H9 (cell line): ENCODE measurements around the gene DICER1. TPM values are rescaled to one million over a fixed set of nuclear protein-coding genes. Genes with fewer than 3 reads are reported as not detected.

Experiments
- DNase-seq: peaks from one replicate; pipeline ENCODE4 v3.0.0-alpha.2; 2017
- H2AFZ ChIP-seq: one replicate; pipeline ENCODE4 v1.6.1; 2013; ENCODE audit warnings: mild to moderate bottlenecking, low read length, control low read depth, moderate library complexity
- H2AK5ac ChIP-seq: 2 replicates; pipeline ENCODE4 v1.6.1; 2013; ENCODE audit warnings: low read length, control low read depth, mixed read lengths; ENCODE audit not compliant: insufficient read length
- H2BK120ac ChIP-seq: one replicate; pipeline ENCODE4 v1.6.1; 2013; ENCODE audit warnings: low read depth, mild to moderate bottlenecking, low read length, control low read depth, inconsistent platforms; ENCODE audit not compliant: poor library complexity, severe bottlenecking
- H2BK12ac ChIP-seq: 2 replicates; pipeline ENCODE4 v1.6.1; 2013; ENCODE audit warnings: low read length, control low read depth, mixed read lengths, low read depth; ENCODE audit not compliant: insufficient read length
- H2BK15ac ChIP-seq: 2 replicates; pipeline ENCODE4 v1.6.1; 2013; ENCODE audit warnings: low read depth, low read length, control low read depth
- H2BK20ac ChIP-seq: one replicate; pipeline ENCODE4 v1.6.1; 2013; ENCODE audit warnings: low read depth, mild to moderate bottlenecking, low read length, control low read depth, inconsistent platforms; ENCODE audit not compliant: poor library complexity, severe bottlenecking
- H2BK5ac ChIP-seq: 2 replicates; pipeline ENCODE4 v1.6.1; 2013; ENCODE audit warnings: low read length, control low read depth, mixed read lengths; ENCODE audit not compliant: insufficient read length
- H3K14ac ChIP-seq: 2 replicates; pipeline ENCODE4 v1.6.1; 2013; ENCODE audit warnings: low read length, control low read depth; ENCODE audit not compliant: insufficient read depth
- H3K18ac ChIP-seq: 2 replicates; pipeline ENCODE4 v1.6.1; 2013; ENCODE audit warnings: low read depth, mild to moderate bottlenecking, mixed read lengths, low read length, control low read depth; ENCODE audit not compliant: insufficient read length
- H3K23ac ChIP-seq: 2 replicates; pipeline ENCODE4 v1.6.1; 2013; ENCODE audit warnings: low read length, control low read depth, mixed read lengths, low read depth; ENCODE audit not compliant: insufficient read length
- H3K23me2 ChIP-seq: 2 replicates; pipeline ENCODE4 v1.6.1; 2013; ENCODE audit warnings: low read depth, mild to moderate bottlenecking, mixed read lengths, low read length, control low read depth; ENCODE audit not compliant: insufficient read length, poor library complexity, severe bottlenecking
- H3K27ac ChIP-seq: 2 replicates; pipeline ENCODE4 v1.5.1; 2013; ENCODE audit warnings: low read length, control low read depth, mixed read lengths, low read depth; ENCODE audit not compliant: insufficient read length
- H3K27me3 ChIP-seq: 2 replicates; pipeline ENCODE4 v1.6.1; 2013; ENCODE audit warnings: low read length, control low read depth, inconsistent platforms; ENCODE audit not compliant: insufficient read depth
- H3K4ac ChIP-seq: 2 replicates; pipeline ENCODE4 v1.6.1; 2013; ENCODE audit warnings: low read depth, mild to moderate bottlenecking, control low read depth, inconsistent platforms, low read length, moderate library complexity
- H3K4me1 ChIP-seq: 2 replicates; pipeline ENCODE4 v1.6.1; 2013; ENCODE audit warnings: low read length, control low read depth, inconsistent platforms; ENCODE audit not compliant: insufficient read depth
- H3K4me2 ChIP-seq: 2 replicates; pipeline ENCODE4 v1.6.1; 2013; ENCODE audit warnings: low read length, control low read depth, mixed read lengths; ENCODE audit not compliant: insufficient read length, insufficient read depth
- H3K56ac ChIP-seq: 2 replicates; pipeline ENCODE4 v1.6.1; 2013; ENCODE audit warnings: low read depth, mild to moderate bottlenecking, mixed read lengths, low read length, control low read depth; ENCODE audit not compliant: insufficient read length
- H3K79me1 ChIP-seq: 2 replicates; pipeline ENCODE4 v1.6.1; 2013; ENCODE audit warnings: low read depth, mild to moderate bottlenecking, moderate library complexity, low read length, control low read depth, inconsistent platforms; ENCODE audit not compliant: insufficient read depth, poor library complexity, severe bottlenecking
- H3K79me2 ChIP-seq: 2 replicates; pipeline ENCODE4 v1.6.1; 2013; ENCODE audit warnings: low read length, control low read depth, inconsistent platforms; ENCODE audit not compliant: insufficient read depth
- H3K9ac ChIP-seq: 2 replicates; pipeline ENCODE4 v1.6.1; 2013; ENCODE audit warnings: low read length, control low read depth, mixed read lengths; ENCODE audit not compliant: insufficient read length; ENCODE audit errors: extremely low read depth
- H3K9me3 ChIP-seq: one replicate; pipeline ENCODE4 v1.6.1; 2013; ENCODE audit warnings: low read depth, low read length, inconsistent platforms; ENCODE audit not compliant: control insufficient read depth
- H3T11ph ChIP-seq: one replicate; pipeline ENCODE4 v1.6.1; 2013; ENCODE audit warnings: mild to moderate bottlenecking, low read length, control low read depth, inconsistent platforms
- H4K20me1 ChIP-seq: one replicate; pipeline ENCODE4 v1.6.1; 2013; ENCODE audit not compliant: control insufficient read depth, insufficient read length, insufficient read depth
- H4K5ac ChIP-seq: 2 replicates; pipeline ENCODE4 v1.6.1; 2013; ENCODE audit warnings: low read depth, mild to moderate bottlenecking, mixed read lengths, low read length, control low read depth; ENCODE audit not compliant: insufficient read length
- H4K8ac ChIP-seq: replicated peaks from 2 replicates; pipeline ENCODE4 v1.6.1; 2013; ENCODE audit warnings: low read length, control low read depth, mixed read lengths, low read depth; ENCODE audit not compliant: insufficient read length
- H4K91ac ChIP-seq: 2 replicates; pipeline ENCODE4 v1.6.1; 2013; ENCODE audit warnings: low read depth, mild to moderate bottlenecking, moderate library complexity, mixed read lengths, low read length, control low read depth; ENCODE audit not compliant: insufficient read length
- H3K27ac Mint-ChIP-seq, 3 experiments: 2 replicates in 2 of 3; 3 replicates in 1 of 3; pipeline ENCODE4 v1.8.0; 2020 to 2021; ENCODE audit warnings: mixed read lengths in 3 of 3, mild to moderate bottlenecking in 1 of 3, moderate library complexity in 1 of 3
- H3K27me3 Mint-ChIP-seq: 2 replicates; pipeline ENCODE4 v1.8.0; 2021; ENCODE audit warnings: low read depth, mild to moderate bottlenecking, moderate library complexity, mixed read lengths
- H3K36me3 Mint-ChIP-seq, 3 experiments: 2 replicates in 2 of 3; 3 replicates in 1 of 3; pipeline ENCODE4 v1.8.0; 2020 to 2021; ENCODE audit warnings: low read depth in 3 of 3, mixed read lengths in 3 of 3; ENCODE audit not compliant: insufficient read depth in 1 of 3
- H3K4me1 Mint-ChIP-seq, 2 experiments: 2 replicates each; pipeline ENCODE4 v1.8.0; 2020; ENCODE audit warnings: mixed read lengths in 2 of 2
- H3K4me3 Mint-ChIP-seq, 2 experiments: 2 replicates in 1 of 2; 3 replicates in 1 of 2; pipeline ENCODE4 v1.8.0; 2020 to 2021; ENCODE audit warnings: mild to moderate bottlenecking in 2 of 2, mixed read lengths in 2 of 2, moderate library complexity in 1 of 2
- H3K9me3 Mint-ChIP-seq, 2 experiments: 2 replicates in 1 of 2; 3 replicates in 1 of 2; pipeline ENCODE4 v1.8.0; 2020; ENCODE audit warnings: mild to moderate bottlenecking in 2 of 2, mixed read lengths in 2 of 2, moderate library complexity in 1 of 2
- CTCF ChIP-seq: fragments of 200-600 bp; sonication (generic); conservative IDR thresholded peaks from 3 replicates; pipeline ENCODE4 v1.8.0; 2021; ENCODE audit warnings: antibody characterized with exemption, mild to moderate bottlenecking
- WGBS: extraction: QIAGEN DNeasy Blood & Tissue Kit; methylation state at CpG from one replicate; pipeline ENCODE4 v1.1.7; 2013; ENCODE audit warnings: missing lambda C conversion rate, low lambda C conversion rate, mixed read lengths; ENCODE audit not compliant: insufficient read length; ENCODE audit errors: extremely low coverage; 5-methylcytosine and 5-hydroxymethylcytosine counted together
- total RNA-seq: library from RNA; stranded (reverse); gene quantifications from 2 replicates; pipeline ENCODE4 v1.2.1, GENCODE V29; 2021

DICER1 gene
- total RNA-seq, 1 experiment from 2014 or later, result 57.0 TPM

GRCh38 chr14:95068080-95068479, 89.2 kb downstream of the DICER1 start:
- no peaks in the 10 kb centered on the region for H3K36me3 Mint-ChIP-seq
- TF ChIP-seq CTCF, result no peak
- H2BK15ac ChIP-seq, result no peak overlapping the region
- H4K20me1 ChIP-seq, result no peaks in the 10 kb centered on the region
- H2BK5ac ChIP-seq, result no peak overlapping the region
- no peaks in the 10 kb centered on the region for H3K27me3 ChIP-seq
- peaks cover 2 to 8% of the 10 kb centered on the region in 2 experiments; a peak in 3 of 4 replicates for H3K4me1 Mint-ChIP-seq
- no peak overlapping the region for H3K14ac ChIP-seq
- no peaks in the 10 kb centered on the region for H3K9me3 ChIP-seq
- H3K56ac ChIP-seq, result no peak overlapping the region
- no peak overlapping the region for H3K9ac ChIP-seq
- H3K79me2 ChIP-seq, result no peaks in the 10 kb centered on the region
- peak; percentile 12 for DNase-seq
- peaks cover 5% of the 10 kb centered on the region for H3K27me3 Mint-ChIP-seq
- H3K4me3 Mint-ChIP-seq, result no peak overlapping the region
- no peak overlapping the region for H2AFZ ChIP-seq
- peak overlapping the region in 1 of 3 experiments; percentile 63; a peak in 1 of 7 replicates for H3K27ac Mint-ChIP-seq
- 0 out of 5 replicates have a peak, but pooled peaks cover 0 to 2% of the 10 kb centered on the region in 2 experiments for H3K9me3 Mint-ChIP-seq
- no peak overlapping the region for H3K23ac ChIP-seq
- no peak overlapping the region for H3T11ph ChIP-seq
- WGBS, result no CpG with 5 or more reads among the region's 10 CpGs
- no peaks in the 10 kb centered on the region for H3K79me1 ChIP-seq
- no peak overlapping the region for H2BK120ac ChIP-seq
- H2BK20ac ChIP-seq, result no peak overlapping the region
- no peaks in the 10 kb centered on the region for H3K4me1 ChIP-seq
- no peak overlapping the region for H4K5ac ChIP-seq
- H4K91ac ChIP-seq, result no peak overlapping the region
- H3K23me2 ChIP-seq, result no peaks in the 10 kb centered on the region
- H3K27ac ChIP-seq, result no peak overlapping the region
- no peak overlapping the region for H3K18ac ChIP-seq
- H2AK5ac ChIP-seq, result no peak overlapping the region
- no peak overlapping the region for H3K4me2 ChIP-seq
- H3K4ac ChIP-seq, result no peak overlapping the region
- no peak overlapping the region for H4K8ac ChIP-seq
- H2BK12ac ChIP-seq, result no peak overlapping the region
